Stimulated activated CD4-positive, alpha-beta T cell treated with anti-CD3 and anti-CD28 coated beads, Interleukin-4, amount 100 ng/mL, for 24 hours (primary cell): ENCODE data around the gene MT1HL1.
"Not testable (repeated sequence)": the region's sequence is repeated elsewhere in the genome, so short reads cannot be mapped to it uniquely, and the experiment has no call there.

Experiments used
- DNase-seq: peaks from one replicate; pipeline ENCODE4 v3.0.0-alpha.2; 2020

MT1HL1 gene

DNA sequence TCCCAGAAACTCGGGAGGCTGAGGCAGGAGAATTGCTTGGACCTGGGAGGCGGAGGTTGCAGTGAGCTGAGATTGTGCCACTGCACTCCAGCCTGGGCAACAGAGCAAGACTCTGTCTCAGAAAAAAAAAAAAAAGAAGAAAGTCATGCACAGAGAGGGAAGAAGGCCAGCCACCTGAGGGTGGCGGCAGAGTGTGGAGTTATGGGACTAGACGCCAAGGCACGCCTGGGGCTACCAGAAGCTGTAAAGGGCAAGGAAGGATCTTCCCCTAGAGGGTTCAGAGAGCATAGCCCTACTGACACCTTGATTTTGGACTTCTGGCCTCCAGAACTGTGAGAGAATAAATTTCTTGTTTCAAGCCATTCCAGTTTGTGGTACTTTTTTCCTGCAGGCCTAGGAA lies 30.2 kb downstream of the MT1HL1 start:
- not testable (repeated sequence) for DNase-seq

DNA sequence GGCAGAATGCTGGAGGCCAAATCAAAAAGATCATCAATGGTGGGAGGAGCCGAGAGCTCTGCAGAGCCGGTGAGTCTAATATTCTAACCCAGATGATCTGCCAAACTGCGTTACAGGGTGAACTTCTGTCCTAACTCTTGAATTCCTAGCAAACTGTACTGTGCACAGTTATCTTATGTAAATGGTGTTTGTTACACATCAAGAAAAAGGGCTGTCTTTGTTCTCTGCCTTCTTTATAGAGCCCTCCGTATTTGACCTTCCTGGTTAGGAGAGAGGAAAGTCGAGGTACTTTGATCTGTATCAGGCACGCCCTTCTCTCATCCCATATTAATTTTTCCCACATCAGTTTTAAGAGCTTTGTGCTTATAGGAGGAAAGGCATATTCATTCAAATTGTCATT lies 37.6 kb downstream of the MT1HL1 start:
- no peak for DNase-seq

DNA sequence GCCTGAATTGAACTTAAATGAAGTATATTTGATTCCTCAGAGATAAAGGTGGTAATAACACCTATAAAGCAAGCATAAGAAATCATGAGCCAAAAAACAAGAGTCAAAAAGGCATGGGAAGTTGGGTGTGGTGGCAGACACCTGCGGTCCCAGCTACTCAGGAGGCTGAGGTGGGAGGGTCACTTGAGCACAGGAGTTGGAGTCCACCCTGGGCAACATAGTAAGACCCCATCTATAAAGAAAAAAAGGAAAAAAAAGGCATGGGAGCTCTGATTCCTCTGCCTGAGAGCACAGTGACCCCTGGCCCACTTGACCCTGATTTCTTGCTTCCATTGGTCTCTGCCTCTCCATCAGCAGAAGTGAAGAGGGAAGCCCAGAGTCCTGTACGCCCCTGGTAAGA lies 40.3 kb downstream of the MT1HL1 start:
- DNase-seq = no peak

DNA sequence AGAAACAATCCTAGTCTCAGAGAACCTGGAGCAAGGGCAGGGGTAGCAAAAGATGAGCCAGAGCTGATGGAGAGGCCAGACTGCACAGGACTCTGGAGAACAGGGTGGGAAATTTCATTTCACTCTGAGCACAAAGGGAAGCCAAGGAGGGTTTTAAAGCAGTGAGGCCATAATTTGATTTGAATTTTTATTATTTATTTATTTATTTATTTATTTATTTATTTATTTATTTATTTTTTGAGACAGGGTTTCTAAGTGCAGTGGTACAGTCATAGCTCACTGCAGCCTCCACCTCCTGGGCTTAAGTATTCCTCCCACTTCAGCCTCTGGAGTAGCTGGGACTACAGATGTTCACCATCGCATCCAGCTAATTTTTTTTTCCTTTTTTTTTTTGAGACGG lies 45.1 kb downstream of the MT1HL1 start:
- DNase-seq = no peak

- no peak for DNase-seq
These were observed 47.0 kb downstream of the MT1HL1 start for GRCh38 chr1:236957235-236957634.
